Activated CD4-positive, alpha-beta T cell treated with anti-CD3 and anti-CD28 coated beads, Interleukin-2, amount 50 U/mL, for 4 hours (primary cell): ENCODE data around the gene KIF19.

Experiments
- DNase-seq, 2 experiments: peaks; one replicate each; pipeline ENCODE4 v3.0.0-alpha.2; 2020

KIF19 gene

GRCh38 chr17:74362810-74363498 lies 36.9 kb downstream of the KIF19 start:
- DNase-seq: no peak

GRCh38 chr17:74367206-74367605 lies 41.2 kb downstream of the KIF19 start, which contains the start of gene GPR142:
GPR142 (plus strand) TSS chr17:74367506; CDS start chr17:74369541, 2,035 bp downstream.
- no peak for DNase-seq

GRCh38 chr17:74368341-74369081 lies 42.5 kb downstream of the KIF19 start:
- peak; percentile 67 to 71 for DNase-seq

- DNase-seq: peak; percentile 74 to 75
Measured at GRCh38 chr17:74369221-74369620, 43.2 kb downstream of the KIF19 start.

GRCh38 chr17:74369665-74370490 lies 43.9 kb downstream of the KIF19 start:
- DNase-seq: no peak

- no peak for DNase-seq
Measured at GRCh38 chr17:74371653-74372147, 45.7 kb downstream of the KIF19 start.

GRCh38 chr17:74372426-74372825 lies 46.4 kb downstream of the KIF19 start:
- DNase-seq: no peak

GRCh38 chr17:74373838-74374606 lies 48.0 kb downstream of the KIF19 start:
- DNase-seq: no peak

GRCh38 chr17:74374858-74375257 lies 48.8 kb downstream of the KIF19 start:
- no peak for DNase-seq

GRCh38 chr17:74379495-74380085 lies 53.6 kb downstream of the KIF19 start:
- peak; percentile 89 to 92 for DNase-seq

GRCh38 chr17:74380086-74380958 lies 54.3 kb downstream of the KIF19 start:
- no peak for DNase-seq

GRCh38 chr17:74380959-74381808 lies 55.2 kb downstream of the KIF19 start:
- no peak for DNase-seq

GRCh38 chr17:74383141-74383540 lies 57.1 kb downstream of the KIF19 start:
- no peak for DNase-seq

GRCh38 chr17:74385201-74385600 lies 59.2 kb downstream of the KIF19 start:
- no peak for DNase-seq

- no peak for DNase-seq
Measured at GRCh38 chr17:74386386-74386785, 60.4 kb downstream of the KIF19 start.

GRCh38 chr17:74387365-74388218 lies 61.6 kb downstream of the KIF19 start:
- no peak for DNase-seq

- no peak for DNase-seq
Measured at GRCh38 chr17:74389084-74389753, 63.2 kb downstream of the KIF19 start.

GRCh38 chr17:74389937-74390679 lies 64.1 kb downstream of the KIF19 start:
- DNase-seq: no peak
